OCI-LY3 (cell line): ENCODE results near the gene MESP2.

Experiments
- H2AFZ ChIP-seq: fragments of 200-600, 300-600 bp; shearing (Covaris generic); 2 replicates; pipeline ENCODE4 v1.6.0; 2014; ENCODE audit warnings: antibody characterized with exemption, low read depth, low read length
- H3K27ac ChIP-seq: fragments of 200-600, 300-600 bp; sonication (generic); 2 replicates; pipeline ENCODE4 v1.5.1; 2014; ENCODE audit warnings: mild to moderate bottlenecking, low read length, moderate library complexity, mixed read lengths
- H3K27me3 ChIP-seq: fragments of 200-600, 300-600 bp; sonication (generic); 2 replicates; pipeline ENCODE4 v1.6.1; 2014; ENCODE audit warnings: low read depth, low read length, mixed read lengths
- H3K36me3 ChIP-seq: fragments of 200-600, 300-600 bp; sonication (generic); replicated peaks from 2 replicates; pipeline ENCODE3; 2014; ENCODE audit warnings: low read depth, low read length, mixed read lengths
- H3K4me1 ChIP-seq: fragments of 300-600, 200-600 bp; sonication (generic); 2 replicates; pipeline ENCODE4 v1.6.1; 2014; ENCODE audit warnings: low read length, mixed read lengths
- H3K4me2 ChIP-seq: fragments of 200-600, 300-600 bp; sonication (generic); 2 replicates; pipeline ENCODE4 v1.6.1; 2014; ENCODE audit warnings: low read length, mixed read lengths
- H3K4me3 ChIP-seq: fragments of 300-600, 200-600 bp; sonication (generic); 2 replicates; pipeline ENCODE4 v1.5.1; 2014; ENCODE audit warnings: antibody characterized with exemption, mild to moderate bottlenecking, low read length, moderate library complexity
- H3K79me2 ChIP-seq: fragments of 300-600, 200-600 bp; shearing (Covaris generic); 2 replicates; pipeline ENCODE4 v1.6.1; 2014; ENCODE audit warnings: mild to moderate bottlenecking, low read length, mixed read lengths
- H3K9ac ChIP-seq: fragments of 300-600, 200-600 bp; shearing (Covaris generic); 2 replicates; pipeline ENCODE4 v1.6.0; 2014; ENCODE audit warnings: mild to moderate bottlenecking, low read length, moderate library complexity
- H3K9me3 ChIP-seq: fragments of 200-600, 300-600 bp; shearing (Covaris generic); 2 replicates; pipeline ENCODE4 v1.6.1; 2014; ENCODE audit warnings: low read length, mixed read lengths; ENCODE audit not compliant: insufficient read depth
- H4K20me1 ChIP-seq: fragments of 200-600, 300-600 bp; sonication (generic); 2 replicates; pipeline ENCODE4 v1.6.1; 2016; ENCODE audit warnings: low read length, mixed read lengths; ENCODE audit not compliant: insufficient read depth
- CTCF ChIP-seq: fragments of 200-600, 300-600 bp; sonication (generic); IDR thresholded peaks from 2 replicates; pipeline ENCODE4 v1.5.1; 2014; ENCODE audit warnings: antibody characterized with exemption, low read length, low read depth
- EZH2phosphoT487 ChIP-seq: fragments of 200-600 bp; shearing (Covaris generic); IDR thresholded peaks from 2 replicates; pipeline ENCODE4 v1.6.1; 2018; ENCODE audit warnings: antibody characterized with exemption, mixed run types, low read depth

MESP2 gene

GRCh38 chr15:89826671-89827655, 50.8 kb downstream of the MESP2 start:
- H3K4me3 ChIP-seq = no peak overlapping the region
- no peak overlapping the region for H3K4me2 ChIP-seq
- peaks cover 9% of the 10 kb centered on the region for H3K36me3 ChIP-seq
- H3K9me3 ChIP-seq = no peaks in the 10 kb centered on the region
- H4K20me1 ChIP-seq = no peaks in the 10 kb centered on the region
- H3K27me3 ChIP-seq = no peaks in the 10 kb centered on the region
- H3K9ac ChIP-seq = no peak overlapping the region
- TF ChIP-seq CTCF (no peak), EZH2phosphoT487 (no peak)
- no peak overlapping the region for H3K27ac ChIP-seq
- H3K79me2 ChIP-seq = no peaks in the 10 kb centered on the region
- peaks cover 42% of the 10 kb centered on the region for H3K4me1 ChIP-seq
- no peak overlapping the region for H2AFZ ChIP-seq

- H3K36me3 ChIP-seq = peaks cover 10% of the 10 kb centered on the region
- no peaks in the 10 kb centered on the region for H3K9me3 ChIP-seq
- peaks cover 33% of the 10 kb centered on the region for H3K4me1 ChIP-seq
- H3K27ac ChIP-seq = no peak overlapping the region
- no peaks in the 10 kb centered on the region for H3K79me2 ChIP-seq
- no peaks in the 10 kb centered on the region for H3K27me3 ChIP-seq
- H2AFZ ChIP-seq = no peak overlapping the region
- no peak overlapping the region for H3K4me2 ChIP-seq
- TF ChIP-seq CTCF (no peak), EZH2phosphoT487 (no peak)
- H3K9ac ChIP-seq = no peak overlapping the region
- H3K4me3 ChIP-seq = no peak overlapping the region
- no peaks in the 10 kb centered on the region for H4K20me1 ChIP-seq
These were observed 51.7 kb downstream of the MESP2 start for GRCh38 chr15:89827829-89828228.
